Activated CD4-positive, CD25-positive, alpha-beta regulatory T cell treated with anti-CD3 and anti-CD28 coated beads, Interleukin-2, amount 50 U/mL, for 16 hours (primary cell): ENCODE data around the gene RBM26.

Experiments used
- DNase-seq: peaks from one replicate; pipeline ENCODE4 v3.0.0-alpha.2; 2020; ENCODE audit warnings: low read depth, low spot score

The RBM26 gene

DNA sequence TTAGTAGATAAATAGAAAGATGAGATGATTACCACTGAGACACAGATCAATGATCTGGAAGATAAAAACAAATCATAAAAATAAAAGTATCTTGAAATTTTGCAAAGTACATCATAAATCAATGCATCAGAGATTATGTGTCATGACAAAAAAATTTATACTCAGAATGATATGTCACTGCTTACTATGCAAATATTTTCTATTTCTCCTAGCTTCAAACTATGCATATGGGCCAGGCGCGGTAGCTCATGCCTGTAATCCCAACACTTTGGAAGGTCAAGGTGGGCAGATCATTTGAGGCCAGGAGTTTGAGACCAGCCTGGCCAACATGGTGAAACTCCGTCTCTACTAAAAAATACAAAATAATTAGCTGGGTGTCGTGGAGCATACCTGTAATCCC lies 17.3 kb upstream of the RBM26 start:
- DNase-seq = no peak

DNA sequence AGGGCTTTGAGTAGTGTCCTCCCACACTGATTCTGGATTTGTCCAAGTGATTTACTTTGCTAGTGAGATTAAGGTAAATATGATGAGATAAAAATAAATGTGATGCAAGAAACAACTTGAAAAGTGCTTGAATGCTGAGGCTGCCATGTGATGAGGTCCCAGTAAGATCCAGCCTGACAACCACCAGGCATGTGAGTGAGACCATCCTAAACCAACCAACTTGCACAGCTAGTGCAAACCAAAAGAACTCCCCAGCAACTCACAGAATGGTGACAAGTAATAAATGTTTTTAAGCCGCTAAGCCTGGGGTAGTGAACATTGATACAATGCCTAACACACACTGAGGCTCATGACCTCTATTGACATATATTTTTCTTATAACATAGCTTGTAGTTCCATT lies 13.3 kb upstream of the RBM26 start:
- no peak for DNase-seq

DNA sequence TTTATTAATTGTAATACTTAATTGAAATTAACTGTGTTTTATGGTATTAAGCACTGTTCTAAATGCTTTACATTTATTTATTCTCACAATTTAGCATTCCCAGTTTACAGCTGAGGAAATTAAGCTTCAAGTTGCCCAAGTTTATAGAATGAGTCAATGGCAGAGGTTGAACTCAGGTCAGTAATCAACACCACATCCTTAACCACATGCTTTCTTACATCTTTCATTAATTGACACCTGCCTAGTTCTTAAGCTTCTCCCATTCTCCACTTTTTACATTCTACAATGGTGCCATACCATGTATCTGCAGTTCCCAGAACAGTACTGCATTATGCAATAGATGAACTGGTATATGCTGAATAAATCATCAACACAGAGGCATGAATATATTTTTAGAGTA lies 11.7 kb upstream of the RBM26 start:
- no peak for DNase-seq

DNA sequence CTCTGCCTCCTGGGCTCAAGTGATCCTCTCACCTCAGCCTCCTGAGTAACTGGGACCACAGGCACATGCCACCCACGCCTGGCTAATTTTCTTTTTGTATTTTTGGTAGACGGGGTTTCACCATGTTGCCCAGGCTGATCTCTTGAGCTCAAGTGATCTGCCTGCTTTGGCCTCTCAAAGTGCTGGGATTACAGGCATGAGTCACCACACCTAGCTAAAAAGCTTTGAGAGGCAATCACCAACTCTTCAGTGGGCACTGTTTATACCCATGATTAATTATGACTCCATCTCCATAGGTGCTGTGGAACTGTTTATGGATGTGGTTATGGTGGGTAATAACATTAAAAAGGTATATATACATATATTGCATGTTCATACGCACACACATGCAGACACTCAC lies 7.5 kb upstream of the RBM26 start:
- no peak for DNase-seq

DNA sequence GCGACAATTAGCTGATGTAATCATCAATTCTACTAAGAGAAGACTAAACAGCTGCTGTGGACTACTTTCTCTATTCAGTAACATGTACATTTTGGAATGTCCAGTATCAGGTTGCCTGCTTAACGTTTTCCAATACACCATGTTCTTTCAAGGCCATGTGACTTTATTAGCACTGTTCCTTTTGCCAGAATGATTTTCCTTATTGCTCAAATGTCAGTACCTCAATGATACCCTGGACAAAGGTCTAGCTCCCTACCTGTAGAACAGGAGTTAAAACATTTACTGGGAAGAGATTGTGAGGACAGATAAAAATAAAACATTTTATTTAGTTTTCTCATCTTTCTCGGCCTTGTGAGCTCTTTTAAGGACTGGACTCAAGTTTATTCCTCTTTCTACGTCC lies 3.8 kb upstream of the RBM26 start:
- DNase-seq = no peak

DNA sequence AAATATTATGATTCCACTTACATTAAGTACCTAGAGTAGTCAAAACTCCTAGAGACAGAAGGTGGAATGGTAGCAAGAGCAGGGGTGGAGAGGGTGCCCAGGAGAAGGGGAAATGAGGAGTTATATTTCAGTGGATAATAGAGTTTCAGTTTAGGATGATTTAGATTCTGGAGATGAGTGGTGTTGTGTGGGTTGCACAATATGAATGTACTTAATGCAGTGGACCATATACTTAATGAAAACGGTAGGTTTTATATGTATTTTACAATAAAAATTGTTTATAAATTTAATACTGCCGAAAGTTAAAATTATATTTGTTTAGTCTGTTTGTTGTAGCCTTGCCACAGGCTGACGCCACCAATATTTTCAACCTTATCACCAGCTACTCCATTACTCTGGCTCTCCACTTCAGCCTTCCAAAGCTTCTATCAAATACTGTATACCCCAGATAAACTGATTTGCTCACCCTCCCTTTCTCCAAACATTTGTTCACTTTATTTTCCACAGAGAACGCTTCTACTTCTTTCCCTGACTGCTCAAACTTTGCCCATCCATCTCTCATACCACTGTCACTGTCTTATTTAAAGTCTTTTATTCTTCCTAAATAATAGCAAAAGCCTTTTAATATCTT lies 1.4 kb upstream of the RBM26 start:
- no peak for DNase-seq

DNA sequence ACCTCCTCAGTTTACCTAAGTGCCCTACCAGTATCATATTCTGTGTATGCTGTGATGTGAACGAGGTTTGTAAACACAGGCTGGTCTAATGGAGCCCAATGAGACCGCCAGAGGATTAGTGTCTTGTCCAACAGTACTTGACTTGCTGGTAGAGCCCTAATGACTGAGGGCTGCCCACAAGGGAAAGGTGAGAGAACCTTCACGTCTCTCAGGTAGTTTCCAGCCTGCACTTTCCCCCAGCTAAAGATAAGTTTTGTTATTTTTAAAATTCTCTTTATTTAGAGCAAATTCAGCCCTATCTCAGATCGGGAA lies 498 bp upstream of the RBM26 start:
- DNase-seq = no peak

DNA sequence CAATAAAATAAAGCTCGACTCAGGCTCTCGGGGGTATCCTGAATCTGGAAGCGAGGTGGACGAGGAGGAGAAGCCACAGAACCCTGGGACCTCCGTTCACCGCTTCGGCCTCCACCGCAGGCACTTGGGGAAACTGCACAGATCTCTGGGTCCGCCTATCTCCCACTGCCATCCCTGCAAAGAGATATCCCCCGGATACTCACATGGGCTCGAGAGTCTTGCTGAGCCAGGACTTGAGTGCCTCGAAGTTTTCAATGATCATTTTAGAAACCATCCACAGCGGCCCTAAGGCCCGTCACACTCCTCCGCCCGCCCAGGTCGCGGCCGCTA lies 589 bp downstream of the RBM26 start:
- DNase-seq = no peak

DNA sequence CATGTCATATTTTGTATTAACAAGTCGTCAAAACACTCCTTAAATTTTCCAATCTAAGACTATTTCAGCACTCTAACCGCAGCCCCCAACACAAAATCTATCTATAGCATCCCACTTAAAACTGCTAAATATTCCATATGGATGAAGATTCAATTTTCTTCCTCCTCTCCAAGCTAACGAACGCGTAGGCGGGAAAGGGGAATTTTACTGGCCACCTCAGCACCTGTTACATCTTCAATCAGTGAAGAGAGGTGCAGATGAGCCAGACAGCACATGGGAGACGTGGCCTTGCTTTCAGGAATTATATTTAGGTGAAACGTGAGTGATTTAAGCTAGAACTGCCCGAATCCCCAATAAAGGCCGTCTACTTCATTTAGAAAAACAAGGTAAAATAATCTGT lies 1.1 kb downstream of the RBM26 start:
- no peak for DNase-seq

DNA sequence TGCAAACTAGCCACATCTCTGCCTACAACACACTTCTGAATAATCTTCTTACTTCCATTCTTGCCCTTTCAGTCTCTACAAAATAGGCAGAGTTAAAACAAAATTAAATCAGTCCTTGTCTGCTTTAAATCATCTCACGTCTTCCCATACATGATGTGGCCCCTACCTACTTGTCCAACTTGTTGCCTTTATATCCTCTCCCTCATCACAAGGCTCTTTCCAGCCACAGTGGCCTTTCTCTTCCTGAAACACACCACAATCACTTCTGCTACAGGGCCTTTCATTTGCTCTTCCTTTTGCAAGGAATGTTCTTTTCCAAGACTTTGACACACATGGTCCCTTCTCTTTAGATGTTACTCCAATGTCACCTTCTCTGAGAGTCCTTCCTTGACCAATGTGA lies 1.7 kb downstream of the RBM26 start:
- DNase-seq = no peak

DNA sequence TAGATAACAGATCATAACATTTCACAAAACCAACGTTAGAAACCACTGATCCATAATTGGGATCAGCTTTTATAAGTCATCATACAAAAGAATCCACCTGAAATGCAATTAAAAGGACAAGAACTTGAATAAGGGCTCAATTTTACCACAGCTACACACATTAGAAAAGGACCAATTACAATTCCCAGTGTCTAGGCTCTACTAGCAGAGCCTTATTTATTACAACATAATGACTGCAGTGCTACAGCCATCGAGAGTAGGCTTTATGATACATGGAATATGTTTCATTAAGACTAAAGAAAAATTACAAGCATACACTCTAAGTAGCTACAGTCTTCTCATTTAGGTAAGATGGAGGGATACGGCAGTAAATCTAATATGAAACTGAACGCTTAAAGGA lies 2.9 kb downstream of the RBM26 start:
- no peak for DNase-seq

DNA sequence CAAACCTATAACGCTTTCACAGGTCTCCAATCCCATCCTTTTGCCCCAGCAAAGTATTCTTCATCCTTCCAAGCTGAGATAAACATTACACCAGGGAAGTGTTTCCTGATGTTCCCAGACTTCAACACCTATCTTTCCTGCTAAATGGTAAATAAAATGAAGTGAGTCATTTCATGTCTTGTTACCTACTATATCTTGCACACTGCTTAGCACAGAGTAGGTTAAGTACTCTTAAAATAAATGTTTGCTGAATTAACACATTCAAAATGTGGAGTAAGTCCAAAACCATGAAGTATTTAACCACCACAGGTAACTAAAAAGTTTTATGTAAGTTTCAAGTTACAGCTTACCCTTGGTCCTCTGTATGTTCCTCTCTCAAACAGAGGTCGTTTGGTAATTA lies 3.4 kb downstream of the RBM26 start:
- no peak for DNase-seq

DNA sequence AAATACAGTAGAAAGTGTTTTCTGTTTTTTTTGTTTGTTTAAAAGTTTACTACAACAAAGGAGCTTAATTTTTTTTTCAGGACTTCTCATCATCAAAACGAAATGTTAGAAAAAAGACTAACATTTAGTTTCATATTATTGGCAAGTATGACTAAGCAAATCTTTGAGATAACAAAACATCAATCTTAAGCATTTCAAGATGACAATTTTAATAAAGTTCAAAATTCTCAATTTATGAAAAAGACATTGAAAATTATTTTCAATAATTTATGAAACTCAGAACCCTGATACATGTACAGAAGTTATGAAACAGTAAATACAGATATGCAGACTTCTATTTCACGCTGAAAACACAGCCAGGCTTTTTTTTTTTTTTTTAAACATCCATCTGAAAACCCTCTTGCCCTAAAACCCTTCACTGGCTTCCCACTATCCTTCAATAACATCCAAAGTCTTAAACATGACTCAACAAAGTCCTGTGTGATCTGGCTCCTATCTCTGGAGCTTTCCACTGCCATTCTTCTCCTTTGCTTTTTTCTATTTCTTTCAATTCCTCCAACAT lies 3.9 kb downstream of the RBM26 start:
- no peak for DNase-seq

DNA sequence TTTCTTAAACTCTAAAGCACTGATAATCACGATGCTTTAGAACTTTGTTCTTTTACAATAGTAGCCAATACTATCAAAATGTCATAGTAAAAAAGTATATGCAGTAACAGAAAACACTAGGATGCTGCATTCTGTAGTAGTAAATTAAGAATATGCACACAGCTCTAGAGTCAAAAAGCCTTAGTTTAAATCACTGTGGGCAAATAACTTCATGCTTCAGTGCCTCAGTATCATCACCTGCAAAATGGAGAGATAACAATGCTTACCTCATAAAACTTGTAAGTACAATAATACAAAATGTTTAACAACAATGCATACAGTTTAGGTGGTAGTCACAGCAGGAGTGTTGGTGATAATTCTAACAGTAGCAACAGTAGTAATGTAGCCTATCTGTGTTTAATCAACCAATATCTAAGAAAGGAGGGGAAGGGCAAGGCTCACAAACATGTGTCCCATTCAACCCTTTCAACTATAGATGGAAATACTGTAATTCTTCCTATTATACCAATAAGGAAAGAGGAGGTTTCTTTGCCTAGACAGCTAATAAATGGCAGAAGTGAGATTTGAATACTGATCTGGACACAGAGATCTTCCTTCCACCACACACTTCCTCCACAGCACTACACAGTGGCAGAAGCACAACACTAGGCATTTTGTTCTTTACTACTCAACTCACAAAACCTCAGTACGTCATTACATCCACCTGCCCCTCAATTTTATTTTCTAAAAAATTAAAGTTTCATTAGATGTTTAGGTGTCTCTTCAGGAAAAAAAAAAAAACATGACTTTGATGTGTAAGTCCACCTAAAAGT lies 4.6 kb downstream of the RBM26 start:
- DNase-seq = no peak

DNA sequence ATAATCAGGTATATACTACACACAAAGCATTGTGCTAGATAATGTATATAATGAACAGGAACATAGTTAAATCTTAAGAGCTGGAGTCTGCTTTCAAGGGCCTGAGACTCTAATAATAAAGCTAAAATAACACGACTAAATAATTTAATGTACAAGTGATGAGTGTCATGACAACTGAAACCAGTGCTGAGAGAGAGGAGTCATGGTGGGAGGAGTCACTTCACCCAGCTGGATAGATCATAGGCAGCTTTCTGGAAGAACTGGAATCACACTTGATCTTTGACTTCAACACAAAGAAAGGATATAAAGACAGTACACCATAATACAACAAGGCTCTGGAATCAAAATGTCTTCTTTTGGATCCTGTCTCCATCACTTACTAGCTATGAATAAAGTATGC lies 7.1 kb downstream of the RBM26 start:
- DNase-seq = no peak

DNA sequence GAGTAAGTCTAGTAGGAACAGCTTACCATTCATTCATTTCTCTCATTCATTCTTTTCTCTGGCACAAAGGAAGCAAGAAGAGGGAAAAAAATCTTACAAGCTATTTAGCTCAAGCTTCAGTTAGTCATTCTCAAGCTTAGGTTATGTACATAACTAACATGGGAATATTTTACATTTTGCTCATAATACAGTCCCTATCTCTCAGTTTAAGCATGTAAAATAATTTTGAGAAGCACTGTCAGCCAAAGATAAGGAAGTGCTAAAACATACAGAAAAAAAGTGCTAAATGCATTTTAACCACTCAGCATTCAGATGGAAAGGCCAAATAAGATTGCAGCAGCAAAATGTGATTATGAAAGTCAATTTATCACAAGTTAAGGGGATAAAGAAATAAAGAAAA lies 7.9 kb downstream of the RBM26 start:
- no peak for DNase-seq

DNA sequence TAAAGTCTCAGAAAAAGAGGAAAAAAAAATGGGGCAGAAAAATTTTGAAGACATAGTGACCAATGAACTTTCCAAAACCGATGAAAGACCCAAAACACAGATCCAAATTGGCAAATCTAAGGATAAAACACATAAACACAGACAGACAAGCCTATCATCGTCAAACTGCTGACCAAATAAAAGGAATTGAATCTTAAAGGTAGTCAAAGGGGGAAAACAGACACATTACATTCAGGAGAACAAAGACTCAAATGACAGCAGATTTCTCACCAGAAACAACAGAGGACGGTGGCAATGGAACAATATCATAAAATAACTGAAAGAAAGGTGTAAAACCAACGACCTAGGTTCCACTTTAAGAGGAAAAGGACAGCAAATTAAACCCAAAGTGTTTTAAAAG lies 10.2 kb downstream of the RBM26 start:
- no peak for DNase-seq

DNA sequence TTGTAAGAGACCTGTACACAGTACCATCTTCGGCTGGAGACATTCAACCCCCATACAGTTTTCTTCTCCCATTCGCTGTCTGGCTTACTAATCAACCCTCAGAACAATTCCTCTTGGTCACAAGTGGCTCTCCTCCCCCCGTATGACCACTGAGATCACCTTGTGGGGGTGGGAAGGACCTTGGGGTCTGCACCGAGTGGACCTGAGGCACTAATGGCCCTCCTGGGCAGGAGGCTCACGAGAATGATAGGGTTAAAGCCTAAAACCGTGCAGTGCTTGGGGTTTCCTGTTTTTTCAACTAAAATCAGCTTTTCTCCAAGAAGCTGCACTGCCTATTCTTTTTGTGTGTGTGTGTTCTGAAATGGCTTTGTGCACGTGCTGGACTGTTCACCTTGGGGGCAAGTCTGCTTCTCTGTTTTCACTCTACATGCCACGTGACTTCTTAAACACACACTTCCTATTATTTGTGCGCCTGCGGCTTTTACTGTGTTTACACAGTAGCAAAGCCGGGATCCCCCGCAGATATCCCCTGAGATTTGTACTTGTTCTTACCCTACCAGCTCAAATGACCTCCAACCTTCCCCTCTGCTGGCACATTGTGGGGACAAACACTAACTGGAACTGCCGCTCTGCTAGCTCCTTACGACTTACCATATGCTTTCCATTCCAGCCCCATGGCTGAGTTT lies 12.3 kb downstream of the RBM26 start:
- no peak for DNase-seq

DNA sequence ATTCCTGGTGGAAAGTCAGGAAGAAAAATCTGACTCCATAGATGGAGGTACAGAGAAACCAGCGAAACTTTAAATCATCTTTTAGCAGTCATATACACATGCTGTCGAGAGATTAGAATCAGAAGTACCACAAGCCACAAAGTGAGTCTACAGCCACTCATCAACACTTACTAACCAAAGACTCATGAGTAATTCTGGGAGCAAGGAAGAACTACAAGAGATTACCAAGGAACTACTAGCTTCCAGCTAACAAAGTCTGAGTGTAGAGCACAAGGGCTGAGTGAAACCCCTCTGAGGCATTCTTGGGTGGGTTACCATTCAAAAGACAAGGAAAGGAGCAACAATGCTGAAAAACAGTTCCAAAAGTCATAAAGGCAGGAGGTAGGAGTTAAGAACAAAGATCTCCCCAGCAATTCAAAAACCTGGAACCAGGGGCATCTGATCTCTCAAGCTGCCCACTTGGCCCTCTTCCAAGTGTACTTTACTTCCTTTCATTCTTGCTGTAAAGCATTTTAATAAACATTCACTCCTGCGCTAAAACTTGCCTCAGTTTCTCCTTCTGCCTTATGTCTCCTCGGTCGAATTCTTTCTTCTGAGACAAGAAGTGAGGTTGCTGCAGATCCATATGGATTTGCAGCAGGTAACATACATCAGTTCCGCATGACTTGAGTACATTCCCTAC lies 13.0 kb downstream of the RBM26 start:
- no peak for DNase-seq

DNA sequence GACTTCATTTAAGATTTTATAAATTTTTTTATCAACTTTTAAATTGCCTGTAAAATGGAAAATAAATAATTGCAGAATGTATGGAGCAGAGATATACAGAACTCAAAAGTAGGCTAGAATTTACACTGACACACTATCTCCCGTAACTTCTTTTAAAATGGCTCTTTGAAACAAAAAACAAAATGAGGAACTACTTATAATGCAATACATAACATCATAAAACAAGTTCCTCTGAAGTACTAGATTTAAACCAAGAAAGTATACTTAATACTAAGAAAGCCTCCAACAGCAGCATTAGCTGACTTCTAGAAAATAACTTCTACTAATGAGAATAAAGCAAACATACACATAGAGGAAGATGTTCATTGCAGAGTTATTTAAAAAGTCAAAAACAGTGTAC lies 17.0 kb downstream of the RBM26 start:
- no peak for DNase-seq

DNA sequence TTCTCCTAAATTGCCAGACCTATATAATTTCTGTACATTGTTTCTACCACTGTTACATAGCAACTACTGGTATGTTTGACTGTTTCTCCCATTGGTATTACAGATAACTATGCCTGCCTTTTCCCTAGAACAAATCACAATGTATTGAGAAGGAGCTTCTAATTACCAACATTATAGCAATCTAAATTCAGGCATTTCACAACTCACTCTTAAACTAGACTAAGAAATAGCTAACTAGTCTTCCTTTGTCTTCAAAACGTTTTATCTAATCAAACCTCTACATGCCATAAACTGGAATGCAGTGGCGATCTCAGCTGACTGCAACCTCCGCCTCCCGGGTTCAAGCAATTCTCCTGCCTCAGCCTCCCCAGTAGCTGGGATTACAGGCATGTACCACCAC lies 18.2 kb downstream of the RBM26 start:
- DNase-seq = no peak

DNA sequence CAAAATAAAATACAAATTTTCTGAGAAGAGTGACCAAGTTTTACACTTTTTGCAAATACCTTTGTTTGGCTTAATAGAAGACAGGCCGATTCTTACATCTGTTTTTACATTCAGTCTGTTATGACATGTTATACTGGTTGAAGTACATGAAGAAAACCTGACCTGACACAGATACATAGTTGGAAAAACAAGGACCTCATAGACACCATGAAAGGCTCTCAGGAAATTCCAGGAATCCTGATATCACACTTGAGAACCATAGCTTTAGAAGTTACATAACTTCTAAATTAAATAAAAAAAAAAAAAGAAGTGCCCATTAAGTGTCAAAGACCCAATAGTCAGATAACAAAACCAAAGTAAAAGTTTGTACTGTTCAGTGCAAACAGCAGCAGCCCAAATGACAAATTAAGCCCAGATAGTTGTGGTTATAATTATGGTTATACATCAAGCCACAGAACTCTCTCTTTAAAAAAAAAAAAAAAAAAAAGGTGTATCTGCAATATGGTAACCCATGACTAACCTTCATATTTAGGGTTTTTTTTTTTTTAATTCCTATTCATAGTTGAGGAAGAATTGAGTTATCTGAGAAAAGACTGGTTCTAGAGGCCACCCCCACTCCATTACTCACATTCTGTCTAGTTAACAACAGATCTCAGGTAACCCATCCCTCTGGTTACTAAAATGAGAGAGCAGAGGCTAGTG lies 19.8 kb downstream of the RBM26 start:
- DNase-seq = no peak
